Keratinocyte (primary cell): ENCODE measurements around the gene CHST8.

Experiments
- EZH2 ChIP-seq: IDR thresholded peaks from one replicate; pipeline ENCODE4 v1.6.1; 2012; ENCODE audit warnings: inconsistent platforms, mild to moderate bottlenecking, low read length, moderate library complexity
- TF ChIP-seq, protein P1 (sequence below), 3 experiments: IDR thresholded peaks in 1 of 3; conservative IDR thresholded peaks in 1 of 3; optimal IDR thresholded peaks in 1 of 3; 2 replicates in 2 of 3; 3 replicates in 1 of 3; pipeline versions ENCODE3 to v1.5.1; 2011; ENCODE audit warnings: low read length in 3 of 3, mild to moderate bottlenecking in 3 of 3, moderate library complexity in 2 of 3, control low read depth in 1 of 3, inconsistent platforms in 1 of 3; ENCODE audit not compliant: insufficient read depth in 2 of 3; ENCODE audit errors: extremely low read depth in 1 of 3

GRCh38 chr19:33687481-33688170, 65.9 kb downstream of the CHST8 start:
- TF ChIP-seq, protein P1, sequence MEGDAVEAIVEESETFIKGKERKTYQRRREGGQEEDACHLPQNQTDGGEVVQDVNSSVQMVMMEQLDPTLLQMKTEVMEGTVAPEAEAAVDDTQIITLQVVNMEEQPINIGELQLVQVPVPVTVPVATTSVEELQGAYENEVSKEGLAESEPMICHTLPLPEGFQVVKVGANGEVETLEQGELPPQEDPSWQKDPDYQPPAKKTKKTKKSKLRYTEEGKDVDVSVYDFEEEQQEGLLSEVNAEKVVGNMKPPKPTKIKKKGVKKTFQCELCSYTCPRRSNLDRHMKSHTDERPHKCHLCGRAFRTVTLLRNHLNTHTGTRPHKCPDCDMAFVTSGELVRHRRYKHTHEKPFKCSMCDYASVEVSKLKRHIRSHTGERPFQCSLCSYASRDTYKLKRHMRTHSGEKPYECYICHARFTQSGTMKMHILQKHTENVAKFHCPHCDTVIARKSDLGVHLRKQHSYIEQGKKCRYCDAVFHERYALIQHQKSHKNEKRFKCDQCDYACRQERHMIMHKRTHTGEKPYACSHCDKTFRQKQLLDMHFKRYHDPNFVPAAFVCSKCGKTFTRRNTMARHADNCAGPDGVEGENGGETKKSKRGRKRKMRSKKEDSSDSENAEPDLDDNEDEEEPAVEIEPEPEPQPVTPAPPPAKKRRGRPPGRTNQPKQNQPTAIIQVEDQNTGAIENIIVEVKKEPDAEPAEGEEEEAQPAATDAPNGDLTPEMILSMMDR (optimal IDR thresholded peaks at IDR 0.05 in 1 of 3, IDR thresholded peaks at IDR 0.05 in 1 of 3, conservative IDR thresholded peaks at IDR 0.05 in 1 of 3; ENCODE audit: extremely low read depth in 1 of 3, insufficient read depth in 2 of 3, low read length in 3 of 3): no peak
- TF ChIP-seq EZH2: no peak
